ENCODE results near the gene SHROOM3.
A peak's percentile ranks its signal among the peaks of the same experiment; 100 is the strongest.
"Not testable (repeated sequence)": the region's sequence is repeated elsewhere in the genome, so short reads cannot be mapped to it uniquely, and the experiment has no call there.

The SHROOM3 gene

GRCh38 chr4:76434901-76435527 lies at the start of gene SHROOM3:
Gene SHROOM3, plus strand, starts transcription at chr4:76435229. Its CDS starts 824 bp downstream, at chr4:76436053.
- Mint-ChIP-seq H3K27ac (no peak within 1 kb of the TSS), H3K4me1 (peaks cover 9% of the 10 kb centered on the region), H3K4me3 (no peak within 1 kb of the TSS), H3K36me3 (no peaks in the 10 kb centered on the region), H3K27me3 (peaks cover 26% of the 10 kb centered on the region), H3K9me3 (peaks cover 3% of the 10 kb centered on the region)
- ATAC-seq = no peak

GRCh38 chr4:76385974-76386373 lies 49.1 kb upstream of the SHROOM3 start:
- H3K27ac Mint-ChIP-seq = no peak overlapping the region
- ATAC-seq = no peak
- H3K36me3 Mint-ChIP-seq = no peaks in the 10 kb centered on the region
- peaks cover 64% of the 10 kb centered on the region for H3K27me3 Mint-ChIP-seq
- no peaks in the 10 kb centered on the region for H3K4me1 Mint-ChIP-seq
- peaks cover 27% of the 10 kb centered on the region for H3K9me3 Mint-ChIP-seq
- no peak overlapping the region for H3K4me3 Mint-ChIP-seq

- peaks cover 69% of the 10 kb centered on the region for H3K27me3 Mint-ChIP-seq
- no peaks in the 10 kb centered on the region for H3K36me3 Mint-ChIP-seq
- H3K9me3 Mint-ChIP-seq = peaks cover 24% of the 10 kb centered on the region
- no peak overlapping the region for H3K4me3 Mint-ChIP-seq
- H3K27ac Mint-ChIP-seq = no peak overlapping the region
- no peaks in the 10 kb centered on the region for H3K4me1 Mint-ChIP-seq
- no peak for ATAC-seq
Observed at GRCh38 chr4:76386566-76387305, 48.3 kb upstream of the SHROOM3 start.

GRCh38 chr4:76388160-76388908 lies 46.7 kb upstream of the SHROOM3 start:
- H3K27me3 Mint-ChIP-seq = peaks cover 79% of the 10 kb centered on the region
- no peak overlapping the region for H3K4me3 Mint-ChIP-seq
- no peaks in the 10 kb centered on the region for H3K4me1 Mint-ChIP-seq
- ATAC-seq = no peak
- peaks cover 23% of the 10 kb centered on the region for H3K9me3 Mint-ChIP-seq
- H3K27ac Mint-ChIP-seq = no peak overlapping the region
- H3K36me3 Mint-ChIP-seq = no peaks in the 10 kb centered on the region

- ATAC-seq = peak; percentile 47
- H3K36me3 Mint-ChIP-seq = peaks cover 6% of the 10 kb centered on the region
- H3K4me1 Mint-ChIP-seq = no peaks in the 10 kb centered on the region
- peaks cover 32% of the 10 kb centered on the region for H3K27me3 Mint-ChIP-seq
- H3K9me3 Mint-ChIP-seq = peaks cover 5% of the 10 kb centered on the region
- H3K4me3 Mint-ChIP-seq = no peak overlapping the region
- H3K27ac Mint-ChIP-seq = no peak overlapping the region
Observed at GRCh38 chr4:76401654-76402053, 33.4 kb upstream of the SHROOM3 start.

GRCh38 chr4:76406081-76406480 lies 28.9 kb upstream of the SHROOM3 start:
- no peaks in the 10 kb centered on the region for H3K9me3 Mint-ChIP-seq
- H3K36me3 Mint-ChIP-seq = no peaks in the 10 kb centered on the region
- H3K27me3 Mint-ChIP-seq = peaks cover 13% of the 10 kb centered on the region
- H3K4me1 Mint-ChIP-seq = peaks cover 6% of the 10 kb centered on the region
- ATAC-seq = no peak
- H3K4me3 Mint-ChIP-seq = no peak overlapping the region
- H3K27ac Mint-ChIP-seq = no peak overlapping the region

- Mint-ChIP-seq H3K9me3 (no peaks in the 10 kb centered on the region), H3K27me3 (peaks cover 13% of the 10 kb centered on the region), H3K36me3 (no peaks in the 10 kb centered on the region), H3K4me3 (no peak overlapping the region), H3K4me1 (peaks cover 6% of the 10 kb centered on the region), H3K27ac (no peak overlapping the region)
- ATAC-seq = no peak
Observed at GRCh38 chr4:76407440-76408119, 27.4 kb upstream of the SHROOM3 start.

GRCh38 chr4:76410636-76411035 lies 24.4 kb upstream of the SHROOM3 start:
- no peaks in the 10 kb centered on the region for H3K9me3 Mint-ChIP-seq

GRCh38 chr4:76420188-76420761 lies 14.8 kb upstream of the SHROOM3 start:
- Mint-ChIP-seq H3K4me3 (no peak overlapping the region), H3K27ac (no peak overlapping the region), H3K36me3 (no peaks in the 10 kb centered on the region)

More at GRCh38 chr4:76410636-76411035, 24.4 kb upstream of the SHROOM3 start:
- H3K36me3 Mint-ChIP-seq = no peaks in the 10 kb centered on the region
- no peak overlapping the region for H3K27ac Mint-ChIP-seq
- H3K4me3 Mint-ChIP-seq = no peak overlapping the region
- H3K4me1 Mint-ChIP-seq = peaks cover 6% of the 10 kb centered on the region
- H3K27me3 Mint-ChIP-seq = no peaks in the 10 kb centered on the region
- no peak for ATAC-seq

GRCh38 chr4:76420762-76421581 lies 14.1 kb upstream of the SHROOM3 start, which contains the start of gene CCDC158:
Gene CCDC158, minus strand, starts transcription at chr4:76421141. Its CDS starts 17,934 bp downstream, at chr4:76403207.
- H3K9me3 Mint-ChIP-seq = no peaks in the 10 kb centered on the region
- H3K27me3 Mint-ChIP-seq = peaks cover 36% of the 10 kb centered on the region
- H3K4me3 Mint-ChIP-seq = peak within 1 kb of the TSS; percentile 52
- H3K4me1 Mint-ChIP-seq = peaks cover 7% of the 10 kb centered on the region
- no peak within 1 kb of the TSS for H3K27ac Mint-ChIP-seq
- ATAC-seq = peak; percentile 56
- H3K36me3 Mint-ChIP-seq = no peaks in the 10 kb centered on the region

More at GRCh38 chr4:76420188-76420761, 14.8 kb upstream of the SHROOM3 start:
- peaks cover 39% of the 10 kb centered on the region for H3K27me3 Mint-ChIP-seq
- no peaks in the 10 kb centered on the region for H3K9me3 Mint-ChIP-seq
- H3K4me1 Mint-ChIP-seq = peaks cover 7% of the 10 kb centered on the region
- no peak for ATAC-seq

GRCh38 chr4:76423159-76423558 lies 11.9 kb upstream of the SHROOM3 start:
- peaks cover 37% of the 10 kb centered on the region for H3K27me3 Mint-ChIP-seq
- H3K4me3 Mint-ChIP-seq, H3K27ac Mint-ChIP-seq, H3K4me1 Mint-ChIP-seq, H3K9me3 Mint-ChIP-seq, ATAC-seq, H3K36me3 Mint-ChIP-seq: not testable (repeated sequence)

- H3K4me1 Mint-ChIP-seq = peaks cover 5% of the 10 kb centered on the region
- no peaks in the 10 kb centered on the region for H3K36me3 Mint-ChIP-seq
- H3K9me3 Mint-ChIP-seq = no peaks in the 10 kb centered on the region
- no peak overlapping the region for H3K4me3 Mint-ChIP-seq
- H3K27me3 Mint-ChIP-seq = peaks cover 16% of the 10 kb centered on the region
- no peak for ATAC-seq
- H3K27ac Mint-ChIP-seq = no peak overlapping the region
Observed at GRCh38 chr4:76426272-76426671, 8.8 kb upstream of the SHROOM3 start.

GRCh38 chr4:76429636-76430035 lies 5.4 kb upstream of the SHROOM3 start:
- no peak for ATAC-seq
- H3K27me3 Mint-ChIP-seq = peaks cover 9% of the 10 kb centered on the region
- H3K4me1 Mint-ChIP-seq = no peaks in the 10 kb centered on the region
- H3K27ac Mint-ChIP-seq = no peak overlapping the region
- H3K36me3 Mint-ChIP-seq = no peaks in the 10 kb centered on the region
- no peaks in the 10 kb centered on the region for H3K9me3 Mint-ChIP-seq
- H3K4me3 Mint-ChIP-seq = no peak overlapping the region

Measured in stimulated activated memory B cell treated with anti-CD40 and anti-IgM and Interleukin-4, amounts not matched to agents 10 μg/mL and 1 μg/mL and 100 μg/mL, for 72 hours (primary cell).